COLO829 (cell line): ENCODE measurements around the gene BUB1B.
"Not testable (repeated sequence)": the region's sequence is repeated elsewhere in the genome, so short reads cannot be mapped to it uniquely, and the experiment has no call there.

Source experiments
- DNase-seq: peaks from one replicate; pipeline ENCODE4 v3.0.0; 2012; ENCODE audit warnings: low spot score

BUB1B gene

GRCh38 chr15:40136470-40137302, 24.2 kb upstream of the BUB1B start:
- no peak for DNase-seq

- no peak for DNase-seq
Measured at GRCh38 chr15:40137303-40138200, 23.3 kb upstream of the BUB1B start.

GRCh38 chr15:40138201-40138570, 22.7 kb upstream of the BUB1B start:
- DNase-seq = not testable (repeated sequence)

- DNase-seq = no peak
Measured at GRCh38 chr15:40142428-40142827, 18.4 kb upstream of the BUB1B start.

- no peak for DNase-seq
Measured at GRCh38 chr15:40146037-40146436, 14.8 kb upstream of the BUB1B start.

- no peak for DNase-seq
Measured at GRCh38 chr15:40149339-40149738, 11.5 kb upstream of the BUB1B start.

- DNase-seq = peak; percentile 39
Measured at GRCh38 chr15:40150163-40150925, 10.5 kb upstream of the BUB1B start.

GRCh38 chr15:40151499-40151898, 9.4 kb upstream of the BUB1B start:
- no peak for DNase-seq

GRCh38 chr15:40151991-40152390, 8.9 kb upstream of the BUB1B start:
- DNase-seq = no peak

GRCh38 chr15:40154821-40155220, 6.0 kb upstream of the BUB1B start:
- not testable (repeated sequence) for DNase-seq

GRCh38 chr15:40155270-40155910, 5.5 kb upstream of the BUB1B start:
- no peak for DNase-seq

GRCh38 chr15:40157778-40158447, 3.0 kb upstream of the BUB1B start:
- DNase-seq = no peak

- DNase-seq = no peak
Measured at GRCh38 chr15:40160021-40160420, 848 bp upstream of the BUB1B start.

- no peak for DNase-seq
Measured at GRCh38 chr15:40161693-40162391, 973 bp downstream of the BUB1B start.

GRCh38 chr15:40162552-40162951, 1.7 kb downstream of the BUB1B start:
- no peak for DNase-seq

GRCh38 chr15:40163657-40164416, 3.0 kb downstream of the BUB1B start:
- no peak for DNase-seq

- DNase-seq = not testable (repeated sequence)
Measured at GRCh38 chr15:40167374-40167773, 6.5 kb downstream of the BUB1B start.

GRCh38 chr15:40175160-40175559, 14.3 kb downstream of the BUB1B start:
- no peak for DNase-seq

- DNase-seq = no peak
Measured at GRCh38 chr15:40182358-40183029, 21.6 kb downstream of the BUB1B start.
